Trophoblast cell (in vitro differentiated cells and primary cell): ENCODE data around the gene AGPAT1.

Source experiments
- DNase-seq, 2 donors: peaks; one replicate each; pipeline ENCODE4 v3.0.0-alpha.2; 2016
- H2AFZ ChIP-seq: 2 replicates; pipeline ENCODE4 v1.6.1; 2013; ENCODE audit warnings: low read length, moderate library complexity, mild to moderate bottlenecking; ENCODE audit not compliant: insufficient read depth, poor library complexity
- H2AK5ac ChIP-seq: 2 replicates; pipeline ENCODE4 v1.6.1; 2013; ENCODE audit warnings: mild to moderate bottlenecking, low read length
- H2BK120ac ChIP-seq: 2 replicates; pipeline ENCODE4 v1.6.1; 2013; ENCODE audit warnings: low read length, mild to moderate bottlenecking, moderate library complexity; ENCODE audit not compliant: insufficient read depth, poor library complexity
- H2BK12ac ChIP-seq: 2 replicates; pipeline ENCODE4 v1.6.1; 2013; ENCODE audit warnings: mild to moderate bottlenecking, low read length, moderate library complexity
- H2BK5ac ChIP-seq: 2 replicates; pipeline ENCODE4 v1.6.1; 2013; ENCODE audit warnings: low read length, low read depth, moderate library complexity, mild to moderate bottlenecking; ENCODE audit not compliant: poor library complexity
- H3K14ac ChIP-seq: 2 replicates; pipeline ENCODE4 v1.6.1; 2013; ENCODE audit warnings: mild to moderate bottlenecking, low read length
- H3K18ac ChIP-seq: 2 replicates; pipeline ENCODE4 v1.6.1; 2013; ENCODE audit warnings: mild to moderate bottlenecking, low read length
- H3K23ac ChIP-seq: 2 replicates; pipeline ENCODE4 v1.6.1; 2013; ENCODE audit warnings: low read length
- H3K27ac ChIP-seq: 2 replicates; pipeline ENCODE4 v1.5.1; 2013; ENCODE audit warnings: low read depth, mild to moderate bottlenecking, inconsistent platforms, low read length, moderate library complexity
- H3K27me3 ChIP-seq: 2 replicates; pipeline ENCODE4 v1.6.1; 2013; ENCODE audit warnings: inconsistent platforms, mild to moderate bottlenecking, low read length, moderate library complexity; ENCODE audit not compliant: insufficient read depth
- H3K36me3 ChIP-seq, 2 experiments: 1 replicate in 1 of 2; 2 replicates in 1 of 2; pipeline ENCODE4 v1.6.1; 2013; ENCODE audit warnings: low read length in 2 of 2, mild to moderate bottlenecking in 2 of 2, moderate library complexity in 1 of 2; ENCODE audit not compliant: insufficient read depth in 2 of 2, control insufficient read depth in 1 of 2
- H3K4ac ChIP-seq: 2 replicates; pipeline ENCODE4 v1.6.1; 2013; ENCODE audit warnings: low read depth, mild to moderate bottlenecking, low read length, moderate library complexity
- H3K4me1 ChIP-seq, 2 experiments: 1 replicate in 1 of 2; 2 replicates in 1 of 2; pipeline ENCODE4 v1.6.1; 2013; ENCODE audit warnings: low read length in 2 of 2, mild to moderate bottlenecking in 2 of 2, moderate library complexity in 1 of 2; ENCODE audit not compliant: insufficient read depth in 2 of 2, control insufficient read depth in 1 of 2
- H3K4me2 ChIP-seq: 2 replicates; pipeline ENCODE4 v1.6.1; 2013; ENCODE audit warnings: inconsistent platforms, mild to moderate bottlenecking, low read length, moderate library complexity
- H3K4me3 ChIP-seq: 2 replicates; pipeline ENCODE4 v1.5.1; 2013; ENCODE audit warnings: mild to moderate bottlenecking, low read depth, low read length, inconsistent platforms
- H3K79me1 ChIP-seq: one replicate; pipeline ENCODE4 v1.6.1; 2013; ENCODE audit warnings: low read length
- H3K79me2 ChIP-seq: 2 replicates; pipeline ENCODE4 v1.6.1; 2013; ENCODE audit warnings: low read length, mild to moderate bottlenecking; ENCODE audit not compliant: control insufficient read depth, insufficient read depth, poor library complexity
- H3K9ac ChIP-seq: 2 replicates; pipeline ENCODE4 v1.6.1; 2013; ENCODE audit warnings: mild to moderate bottlenecking, low read length
- H3K9me3 ChIP-seq: 2 replicates; pipeline ENCODE4 v1.6.1; 2013; ENCODE audit warnings: low read depth, mild to moderate bottlenecking, control low read depth, inconsistent platforms, low read length; ENCODE audit not compliant: insufficient read depth
- H4K12ac ChIP-seq: 2 replicates; pipeline ENCODE4 v1.6.1; 2013; ENCODE audit warnings: low read depth, mild to moderate bottlenecking, low read length, moderate library complexity
- H4K8ac ChIP-seq: 2 replicates; pipeline ENCODE4 v1.6.1; 2013; ENCODE audit warnings: low read depth, mild to moderate bottlenecking, low read length, moderate library complexity
- H4K91ac ChIP-seq: one replicate; pipeline ENCODE4 v1.6.1; 2013; ENCODE audit warnings: low read depth, mild to moderate bottlenecking, low read length, moderate library complexity
- WGBS: extraction: QIAGEN DNeasy Blood & Tissue Kit; methylation state at CpG from one replicate; pipeline ENCODE4 v1.1.7; 2013; ENCODE audit warnings: missing lambda C conversion rate; ENCODE audit not compliant: insufficient read length, insufficient coverage; ENCODE audit errors: extremely low coverage; 5-methylcytosine and 5-hydroxymethylcytosine counted together

Gene AGPAT1

GRCh38 chr6:32127409-32127716, 48.5 kb downstream of the AGPAT1 start:
- Histone ChIP-seq H3K27me3 (no peaks in the 10 kb centered on the region), H3K79me2 (peaks cover 10% of the 10 kb centered on the region), H3K4me2 (peak overlapping the region; percentile 78), H3K36me3 (peaks cover 3 to 19% of the 10 kb centered on the region in 2 experiments), H4K8ac (no peak overlapping the region), H2AFZ (peak overlapping the region; percentile 68), H2AK5ac (no peak overlapping the region), H3K9me3 (no peaks in the 10 kb centered on the region), H3K9ac (peak overlapping the region; percentile 45), H2BK5ac (no peak overlapping the region), H4K91ac (no peak overlapping the region), H2BK120ac (no peak overlapping the region), H3K14ac (peak overlapping the region; percentile 19), H3K23ac (no peak overlapping the region), H3K4me1 (peaks cover 18% of the 10 kb centered on the region in 2 experiments), H3K4me3 (peak overlapping the region; percentile 93), H3K27ac (no peak overlapping the region), H2BK12ac (no peak overlapping the region), H3K79me1 (peaks cover 13% of the 10 kb centered on the region), H3K4ac (peak overlapping the region; percentile 44), H3K18ac (no peak overlapping the region), H4K12ac (no peak overlapping the region)
- WGBS = no CpG with 5 or more reads among the region's 9 CpGs
- no peak for DNase-seq

GRCh38 chr6:32126880-32127279, 49.0 kb downstream of the AGPAT1 start:
- Histone ChIP-seq H3K18ac (no peak overlapping the region), H3K79me1 (peaks cover 13% of the 10 kb centered on the region), H3K23ac (no peak overlapping the region), H4K91ac (no peak overlapping the region), H3K27me3 (no peaks in the 10 kb centered on the region), H4K8ac (no peak overlapping the region), H3K4me2 (peak overlapping the region; percentile 78), H3K27ac (no peak overlapping the region), H3K36me3 (peaks cover 5 to 22% of the 10 kb centered on the region in 2 experiments), H3K79me2 (peaks cover 10% of the 10 kb centered on the region), H3K9ac (no peak overlapping the region), H3K9me3 (no peaks in the 10 kb centered on the region), H2BK120ac (no peak overlapping the region), H2AFZ (no peak overlapping the region), H2BK12ac (no peak overlapping the region), H2BK5ac (no peak overlapping the region), H3K4me3 (no peak overlapping the region), H3K4me1 (peaks cover 18% of the 10 kb centered on the region in 2 experiments), H3K14ac (no peak overlapping the region), H3K4ac (peak overlapping the region; percentile 43), H4K12ac (no peak overlapping the region), H2AK5ac (no peak overlapping the region)
- DNase-seq = no peak
- WGBS = no CpG with 5 or more reads among the region's 8 CpGs

- H3K9ac ChIP-seq = no peak overlapping the region
- H3K27me3 ChIP-seq = no peaks in the 10 kb centered on the region
- peaks cover 10% of the 10 kb centered on the region in 2 experiments for H3K4me1 ChIP-seq
- peaks cover 5% of the 10 kb centered on the region for H3K79me2 ChIP-seq
- no peak overlapping the region for H2BK5ac ChIP-seq
- no peak overlapping the region for H4K91ac ChIP-seq
- no peak overlapping the region for H2AK5ac ChIP-seq
- H3K4me3 ChIP-seq = no peak overlapping the region
- H3K18ac ChIP-seq = no peak overlapping the region
- H3K14ac ChIP-seq = no peak overlapping the region
- no peak overlapping the region for H3K4me2 ChIP-seq
- no CpG with 5 or more reads among the region's 4 CpGs for WGBS
- no peak overlapping the region for H4K8ac ChIP-seq
- no peak overlapping the region for H2BK120ac ChIP-seq
- H2BK12ac ChIP-seq = no peak overlapping the region
- H3K9me3 ChIP-seq = no peaks in the 10 kb centered on the region
- DNase-seq = no peak
- no peak overlapping the region for H4K12ac ChIP-seq
- peaks cover 20 to 37% of the 10 kb centered on the region in 2 experiments for H3K36me3 ChIP-seq
- H3K23ac ChIP-seq = no peak overlapping the region
- H3K4ac ChIP-seq = no peak overlapping the region
- no peak overlapping the region for H3K27ac ChIP-seq
- H2AFZ ChIP-seq = no peak overlapping the region
- peaks cover 4% of the 10 kb centered on the region for H3K79me1 ChIP-seq
These were observed 52.2 kb downstream of the AGPAT1 start for GRCh38 chr6:32123681-32124080.

GRCh38 chr6:32120573-32121059, 55.3 kb downstream of the AGPAT1 start:
- Histone ChIP-seq H2BK12ac (no peak overlapping the region), H3K79me2 (no peaks in the 10 kb centered on the region), H3K4me1 (no peaks in the 10 kb centered on the region), H2BK5ac (no peak overlapping the region), H4K12ac (no peak overlapping the region), H2AK5ac (no peak overlapping the region), H4K91ac (no peak overlapping the region), H3K18ac (no peak overlapping the region), H4K8ac (no peak overlapping the region), H2BK120ac (no peak overlapping the region), H2AFZ (no peak overlapping the region), H3K23ac (no peak overlapping the region), H3K14ac (no peak overlapping the region), H3K4me2 (no peak overlapping the region), H3K9me3 (no peaks in the 10 kb centered on the region), H3K36me3 (peaks cover 43 to 56% of the 10 kb centered on the region in 2 experiments), H3K79me1 (no peaks in the 10 kb centered on the region), H3K27me3 (no peaks in the 10 kb centered on the region), H3K9ac (no peak overlapping the region), H3K4me3 (no peak overlapping the region), H3K27ac (no peak overlapping the region), H3K4ac (no peak overlapping the region)
- no peak for DNase-seq
- no CpG with 5 or more reads among the region's 12 CpGs for WGBS
